ENCODE data around the gene PCNX1.

DNA sequence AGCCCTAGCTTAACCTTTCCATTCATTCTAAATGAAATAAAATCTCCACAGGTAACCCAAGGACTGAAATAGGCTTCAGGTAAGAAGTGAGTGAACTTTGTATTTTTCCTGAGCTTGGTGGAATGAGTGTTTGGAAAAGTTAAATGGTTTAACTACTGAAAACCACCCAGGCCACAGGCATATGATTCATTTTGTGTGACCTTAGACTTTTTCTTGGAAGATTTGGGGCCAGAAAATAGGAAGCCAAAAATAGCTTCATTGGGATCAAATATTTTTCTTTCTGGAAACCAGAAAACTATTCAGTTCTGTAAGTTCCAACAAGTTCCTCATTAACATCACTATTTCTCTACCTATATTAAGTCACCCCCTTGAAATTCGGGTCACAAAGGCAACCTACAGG lies 212.6 kb downstream of the PCNX1 start:
- TF ChIP-seq ZNF626 (tag by site-specific recombination; IDR thresholded peaks at IDR 0.05) (no peak), ZNF155 (tag by site-specific recombination; IDR thresholded peaks at IDR 0.05) (no peak), ZNF223 (tag by site-specific recombination; IDR thresholded peaks at IDR 0.05) (no peak), ZNF544 (tag by site-specific recombination; IDR thresholded peaks at IDR 0.05) (no peak), ELK4 (IDR thresholded peaks at IDR 0.05; ENCODE audit: borderline replicate concordance, low read depth, low read length) (no peak), PRDM1 (tag by site-specific recombination; IDR thresholded peaks at IDR 0.05) (no peak), ZNF623 (tag by site-specific recombination; IDR thresholded peaks at IDR 0.05) (no peak), ZNF777 (tag by site-specific recombination; IDR thresholded peaks at IDR 0.05; ENCODE audit: borderline replicate concordance) (no peak)
- TF ChIP-seq, protein P1, sequence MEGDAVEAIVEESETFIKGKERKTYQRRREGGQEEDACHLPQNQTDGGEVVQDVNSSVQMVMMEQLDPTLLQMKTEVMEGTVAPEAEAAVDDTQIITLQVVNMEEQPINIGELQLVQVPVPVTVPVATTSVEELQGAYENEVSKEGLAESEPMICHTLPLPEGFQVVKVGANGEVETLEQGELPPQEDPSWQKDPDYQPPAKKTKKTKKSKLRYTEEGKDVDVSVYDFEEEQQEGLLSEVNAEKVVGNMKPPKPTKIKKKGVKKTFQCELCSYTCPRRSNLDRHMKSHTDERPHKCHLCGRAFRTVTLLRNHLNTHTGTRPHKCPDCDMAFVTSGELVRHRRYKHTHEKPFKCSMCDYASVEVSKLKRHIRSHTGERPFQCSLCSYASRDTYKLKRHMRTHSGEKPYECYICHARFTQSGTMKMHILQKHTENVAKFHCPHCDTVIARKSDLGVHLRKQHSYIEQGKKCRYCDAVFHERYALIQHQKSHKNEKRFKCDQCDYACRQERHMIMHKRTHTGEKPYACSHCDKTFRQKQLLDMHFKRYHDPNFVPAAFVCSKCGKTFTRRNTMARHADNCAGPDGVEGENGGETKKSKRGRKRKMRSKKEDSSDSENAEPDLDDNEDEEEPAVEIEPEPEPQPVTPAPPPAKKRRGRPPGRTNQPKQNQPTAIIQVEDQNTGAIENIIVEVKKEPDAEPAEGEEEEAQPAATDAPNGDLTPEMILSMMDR (tag by site-specific recombination; IDR thresholded peaks at IDR 0.05), result no peak

Data from HEK293 (cell line).